Anterior cingulate cortex (tissue), 58 donors: ENCODE data around the gene CBLN1.

Experiments used
- DNase-seq, 58 donors: peaks; one replicate each; lab custom pipeline; 2025; lab: John Stamatoyannopoulos, UW

Gene CBLN1

GRCh38 chr16:49281480-49281842 is at the start of gene CBLN1:
CBLN1 (minus strand) TSS chr16:49281838; CDS start chr16:49281465, 373 bp downstream.
- DNase-seq = no peak

- no peak for DNase-seq
These were observed 49.0 kb upstream of the CBLN1 start for GRCh38 chr16:49330562-49331201.

GRCh38 chr16:49328325-49328724 is 46.7 kb upstream of the CBLN1 start:
- DNase-seq = no peak

GRCh38 chr16:49327466-49327865 is 45.8 kb upstream of the CBLN1 start:
- no peak for DNase-seq

GRCh38 chr16:49324703-49325102 is 43.1 kb upstream of the CBLN1 start:
- DNase-seq = no peak

- DNase-seq = no peak
These were observed 34.0 kb upstream of the CBLN1 start for GRCh38 chr16:49315602-49316001.

GRCh38 chr16:49312389-49312985 is 30.8 kb upstream of the CBLN1 start:
- DNase-seq = no peak

- no peak for DNase-seq
These were observed 30.2 kb upstream of the CBLN1 start for GRCh38 chr16:49311823-49312222.

GRCh38 chr16:49307176-49307575 is 25.5 kb upstream of the CBLN1 start:
- no peak for DNase-seq

- DNase-seq = no peak
These were observed 23.8 kb upstream of the CBLN1 start for GRCh38 chr16:49305406-49305805.

- no peak for DNase-seq
These were observed 10.8 kb upstream of the CBLN1 start for GRCh38 chr16:49292413-49292812.

- no peak for DNase-seq
These were observed 5.9 kb upstream of the CBLN1 start for GRCh38 chr16:49287572-49287971.

- DNase-seq = no peak
These were observed 3.3 kb upstream of the CBLN1 start for GRCh38 chr16:49284962-49285361.

- DNase-seq = no peak
These were observed 1.9 kb upstream of the CBLN1 start for GRCh38 chr16:49283376-49284049.

- DNase-seq = peak in 1 of 58 donors; percentile 31
These were observed 1.2 kb upstream of the CBLN1 start for GRCh38 chr16:49282690-49283375.

GRCh38 chr16:49281843-49282642 is 405 bp upstream of the CBLN1 start:
- DNase-seq = peak; percentile 15 to 92 (median 84)

- DNase-seq = peak in 2 of 58 donors; percentile 8 to 15
These were observed 732 bp downstream of the CBLN1 start for GRCh38 chr16:49280841-49281371.

GRCh38 chr16:49280105-49280741 is 1.4 kb downstream of the CBLN1 start:
- DNase-seq = no peak

- no peak for DNase-seq
These were observed 2.5 kb downstream of the CBLN1 start for GRCh38 chr16:49278944-49279725.
